GM18526 (cell line): Measurements from ENCODE around the gene CCDC141.

ENCODE experiments used
- POLR2A ChIP-seq: IDR thresholded peaks from 3 replicates; pipeline ENCODE4 v1.6.1; 2011; ENCODE audit not compliant: insufficient read length; ENCODE audit errors: extremely low read depth

CCDC141 gene

GRCh38 chr2:178928077-178928476 is 121.9 kb downstream of the CCDC141 start:
- no peak for TF ChIP-seq POLR2A

GRCh38 chr2:178927173-178927572 is 122.8 kb downstream of the CCDC141 start:
- TF ChIP-seq POLR2A: no peak

- no peak for TF ChIP-seq POLR2A
These were observed 125.1 kb downstream of the CCDC141 start for GRCh38 chr2:178924817-178925216.

- TF ChIP-seq POLR2A: no peak
These were observed 126.4 kb downstream of the CCDC141 start for GRCh38 chr2:178923546-178923945.

GRCh38 chr2:178920916-178921513 is 128.9 kb downstream of the CCDC141 start:
- no peak for TF ChIP-seq POLR2A

- no peak for TF ChIP-seq POLR2A
These were observed 132.4 kb downstream of the CCDC141 start for GRCh38 chr2:178917555-178917954.

- TF ChIP-seq POLR2A: no peak
These were observed 134.3 kb downstream of the CCDC141 start for GRCh38 chr2:178915423-178916173.

- no peak for TF ChIP-seq POLR2A
These were observed 135.6 kb downstream of the CCDC141 start for GRCh38 chr2:178914259-178914849.

- no peak for TF ChIP-seq POLR2A
These were observed 136.9 kb downstream of the CCDC141 start for GRCh38 chr2:178913049-178913441.

GRCh38 chr2:178912416-178913048 is 137.4 kb downstream of the CCDC141 start:
- no peak for TF ChIP-seq POLR2A

GRCh38 chr2:178911039-178911438 is 138.9 kb downstream of the CCDC141 start:
- no peak for TF ChIP-seq POLR2A

GRCh38 chr2:178910005-178910404 is 139.9 kb downstream of the CCDC141 start:
- no peak for TF ChIP-seq POLR2A

GRCh38 chr2:178909507-178909906 is 140.4 kb downstream of the CCDC141 start:
- TF ChIP-seq POLR2A: no peak

GRCh38 chr2:178908810-178909209 is 141.1 kb downstream of the CCDC141 start:
- TF ChIP-seq POLR2A: no peak

GRCh38 chr2:178905261-178905660 is 144.7 kb downstream of the CCDC141 start:
- no peak for TF ChIP-seq POLR2A

- no peak for TF ChIP-seq POLR2A
These were observed 150.3 kb downstream of the CCDC141 start for GRCh38 chr2:178899656-178900055.
